Measurements from ENCODE around the gene UTS2B.

UTS2B gene

DNA sequence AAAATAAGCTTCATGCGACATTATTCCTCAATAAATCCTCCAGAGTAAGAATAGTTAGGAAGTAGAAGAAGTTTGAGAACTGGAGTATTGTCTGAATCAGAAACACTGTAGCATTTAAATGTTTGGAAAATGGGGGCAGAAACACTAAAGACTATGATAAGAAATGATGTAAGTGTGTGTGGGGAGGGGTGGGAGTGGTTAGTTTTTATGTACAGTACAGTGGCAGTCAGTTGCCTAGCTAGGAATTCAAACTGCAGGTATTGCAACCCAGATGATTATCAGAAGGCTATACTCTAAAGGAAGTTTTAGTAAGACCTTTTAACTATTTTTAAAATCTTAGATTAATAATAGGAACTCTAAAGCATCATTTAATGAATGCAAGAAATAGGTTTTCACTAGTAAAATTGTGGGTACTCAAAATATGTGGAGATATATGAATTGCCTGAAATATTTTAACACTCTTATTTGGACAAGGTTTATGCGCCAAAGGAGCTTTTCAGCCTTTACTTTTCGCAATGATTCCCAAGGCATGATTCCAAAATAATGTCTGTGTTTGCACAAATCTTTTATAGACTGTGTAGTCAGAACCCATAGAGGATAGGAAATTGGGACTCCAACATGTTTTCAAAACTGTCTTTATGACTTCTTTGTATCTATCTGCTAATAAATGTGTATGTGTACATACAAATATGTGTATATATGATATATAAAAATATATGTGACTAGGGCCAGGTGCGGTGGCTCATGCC, 9.1 kb downstream of the UTS2B start:
- H3K27me3 ChIP-seq (ENCODE audit: control insufficient read depth, insufficient read depth, low read length) = no peaks in the 10 kb centered on the region
- no peak overlapping the region for H3K27ac ChIP-seq (ENCODE audit: low read depth, low read length)
- H3K9ac ChIP-seq (ENCODE audit: low read depth, low read length) = no peak overlapping the region
- no peaks in the 10 kb centered on the region for H3K36me3 ChIP-seq (ENCODE audit: control insufficient read depth, insufficient read depth, low read length)
- H3K4me3 ChIP-seq (ENCODE audit: low read depth, low read length) = no peak overlapping the region
- H3K9me3 ChIP-seq (ENCODE audit: control insufficient read depth, insufficient read depth, low read length) = no peaks in the 10 kb centered on the region
- no peaks in the 10 kb centered on the region for H3K4me1 ChIP-seq (ENCODE audit: control insufficient read depth, insufficient read depth, low read length)

DNA sequence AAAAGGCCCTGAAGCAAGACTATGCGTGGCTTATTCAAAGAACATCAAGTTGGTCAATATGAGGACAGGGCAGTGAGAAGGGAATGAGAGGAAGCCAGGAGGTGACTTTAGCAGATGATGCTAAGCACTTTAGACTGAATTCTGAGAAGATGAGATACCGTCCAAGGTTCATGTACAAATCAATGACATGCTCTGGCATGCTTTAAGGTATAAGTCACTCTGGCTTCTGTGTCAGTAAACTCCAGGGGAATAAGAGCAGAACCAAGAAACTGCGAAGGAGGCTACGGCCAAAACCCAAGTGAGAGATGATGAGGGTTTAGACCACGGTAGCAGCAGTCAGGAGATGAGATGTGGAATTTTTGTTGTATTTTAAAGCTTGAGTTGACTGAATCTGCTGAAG, 10.0 kb downstream of the UTS2B start:
- Histone ChIP-seq H3K4me1 (ENCODE audit: control insufficient read depth, insufficient read depth, low read length) (no peaks in the 10 kb centered on the region), H3K27ac (ENCODE audit: low read depth, low read length) (no peak overlapping the region)

DNA sequence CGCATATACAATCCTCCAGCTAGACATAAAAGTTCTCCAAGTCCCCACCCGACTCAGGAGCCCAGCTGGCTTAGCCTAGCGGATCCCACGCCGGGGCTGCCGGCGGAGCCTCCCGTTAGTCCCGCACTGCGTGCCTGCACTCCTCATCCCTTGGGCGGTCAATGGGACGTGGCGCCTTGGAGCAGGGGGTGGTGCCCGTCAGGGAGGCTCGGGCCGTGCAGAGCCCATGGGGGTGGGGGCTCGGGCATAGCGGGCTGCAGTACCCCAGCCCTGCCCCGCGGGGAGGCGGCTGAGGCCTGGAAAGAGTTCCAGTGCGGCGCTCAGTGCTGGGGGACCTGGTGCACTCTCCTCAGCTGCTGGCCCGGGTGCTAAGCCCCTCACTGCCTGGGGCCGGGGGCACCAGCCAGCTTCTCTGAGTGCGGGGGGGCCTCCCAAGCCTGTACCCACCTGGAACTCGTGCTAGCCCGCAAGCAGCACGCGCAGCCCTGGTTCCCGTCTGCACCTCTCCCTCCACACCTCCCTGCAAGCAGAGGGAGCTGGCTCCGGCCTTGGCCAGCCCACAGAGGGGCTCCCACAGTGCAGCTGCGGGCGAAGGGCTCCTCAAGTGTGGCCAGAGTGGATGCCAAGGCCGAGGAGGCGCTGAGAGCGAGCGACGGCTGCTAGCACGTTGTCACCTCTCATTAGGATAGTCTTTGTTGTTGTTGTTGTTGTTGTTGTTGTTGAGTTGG, 13.3 kb downstream of the UTS2B start:
- H3K9me3 ChIP-seq (ENCODE audit: control insufficient read depth, insufficient read depth, low read length) = no peaks in the 10 kb centered on the region
- no peaks in the 10 kb centered on the region for H3K27me3 ChIP-seq (ENCODE audit: control insufficient read depth, insufficient read depth, low read length)
- H3K4me1 ChIP-seq (ENCODE audit: control insufficient read depth, insufficient read depth, low read length) = no peaks in the 10 kb centered on the region
- H3K4me3 ChIP-seq (ENCODE audit: low read depth, low read length) = no peak overlapping the region
- H3K27ac ChIP-seq (ENCODE audit: low read depth, low read length) = no peak overlapping the region
- no peak overlapping the region for H3K9ac ChIP-seq (ENCODE audit: low read depth, low read length)
- H3K36me3 ChIP-seq (ENCODE audit: control insufficient read depth, insufficient read depth, low read length) = no peaks in the 10 kb centered on the region

More for the DNA sequence above, 10.0 kb downstream of the UTS2B start:
- Histone ChIP-seq H3K9me3 (ENCODE audit: control insufficient read depth, insufficient read depth, low read length) (no peaks in the 10 kb centered on the region), H3K36me3 (ENCODE audit: control insufficient read depth, insufficient read depth, low read length) (no peaks in the 10 kb centered on the region), H3K27me3 (ENCODE audit: control insufficient read depth, insufficient read depth, low read length) (no peaks in the 10 kb centered on the region), H3K9ac (ENCODE audit: low read depth, low read length) (no peak overlapping the region), H3K4me3 (ENCODE audit: low read depth, low read length) (no peak overlapping the region)

DNA sequence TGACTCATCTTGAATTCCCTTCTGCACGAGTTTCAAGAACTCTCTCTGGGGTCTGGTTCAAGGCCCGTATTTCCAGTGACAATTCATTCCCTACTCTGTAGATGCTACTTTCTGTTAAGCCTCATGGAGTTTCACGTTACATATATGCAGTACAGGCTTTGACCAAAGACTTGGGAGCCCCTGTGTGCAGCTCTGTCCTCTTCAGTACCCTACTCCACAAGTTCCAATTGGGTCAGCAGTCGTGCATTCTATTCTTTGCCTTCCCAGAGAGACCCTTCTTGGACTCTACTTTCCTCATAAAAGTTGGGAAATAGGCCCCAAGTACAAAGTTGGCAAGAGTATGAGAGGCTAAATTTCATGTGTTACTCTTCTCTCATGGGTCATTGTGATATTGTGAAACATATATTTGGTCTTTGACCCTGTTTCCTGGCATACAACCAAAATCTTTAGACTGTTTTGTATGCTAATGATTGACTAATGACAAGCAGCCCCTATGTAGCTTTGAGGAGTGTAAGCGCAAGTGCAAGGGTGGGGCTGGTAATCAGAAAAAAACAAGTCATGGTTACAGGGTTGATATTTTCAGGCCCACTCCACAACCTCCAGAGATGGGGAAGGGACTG, 16.1 kb downstream of the UTS2B start:
- Histone ChIP-seq H3K36me3 (ENCODE audit: control insufficient read depth, insufficient read depth, low read length) (no peaks in the 10 kb centered on the region), H3K4me1 (ENCODE audit: control insufficient read depth, insufficient read depth, low read length) (no peaks in the 10 kb centered on the region), H3K9me3 (ENCODE audit: control insufficient read depth, insufficient read depth, low read length) (no peaks in the 10 kb centered on the region), H3K27me3 (ENCODE audit: control insufficient read depth, insufficient read depth, low read length) (no peaks in the 10 kb centered on the region), H3K27ac (ENCODE audit: low read depth, low read length) (no peak overlapping the region), H3K4me3 (ENCODE audit: low read depth, low read length) (no peak overlapping the region), H3K9ac (ENCODE audit: low read depth, low read length) (no peak overlapping the region)

DNA sequence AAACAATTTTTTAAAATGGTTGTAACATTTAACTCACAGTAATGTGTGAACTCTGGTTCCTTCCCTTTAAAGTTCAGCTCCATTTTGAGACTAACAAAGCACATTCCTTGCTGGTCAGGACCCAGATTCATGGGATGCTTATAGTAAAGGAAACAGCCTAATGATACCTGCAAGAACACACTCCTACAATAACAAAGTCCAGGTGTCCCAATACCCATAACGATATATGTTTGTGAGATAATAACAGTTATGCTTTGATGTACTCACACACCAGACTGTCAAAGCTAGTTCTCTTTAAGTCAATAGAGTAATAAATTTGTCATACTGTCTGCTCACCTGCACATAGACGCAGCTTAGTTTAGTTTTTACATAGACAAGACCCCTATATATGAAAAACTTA, 17.0 kb downstream of the UTS2B start:
- H3K9me3 ChIP-seq (ENCODE audit: control insufficient read depth, insufficient read depth, low read length) = no peaks in the 10 kb centered on the region
- no peak overlapping the region for H3K4me3 ChIP-seq (ENCODE audit: low read depth, low read length)
- H3K27me3 ChIP-seq (ENCODE audit: control insufficient read depth, insufficient read depth, low read length) = no peaks in the 10 kb centered on the region
- H3K27ac ChIP-seq (ENCODE audit: low read depth, low read length) = no peak overlapping the region
- H3K36me3 ChIP-seq (ENCODE audit: control insufficient read depth, insufficient read depth, low read length) = no peaks in the 10 kb centered on the region
- H3K4me1 ChIP-seq (ENCODE audit: control insufficient read depth, insufficient read depth, low read length) = no peaks in the 10 kb centered on the region
- H3K9ac ChIP-seq (ENCODE audit: low read depth, low read length) = no peak overlapping the region

DNA sequence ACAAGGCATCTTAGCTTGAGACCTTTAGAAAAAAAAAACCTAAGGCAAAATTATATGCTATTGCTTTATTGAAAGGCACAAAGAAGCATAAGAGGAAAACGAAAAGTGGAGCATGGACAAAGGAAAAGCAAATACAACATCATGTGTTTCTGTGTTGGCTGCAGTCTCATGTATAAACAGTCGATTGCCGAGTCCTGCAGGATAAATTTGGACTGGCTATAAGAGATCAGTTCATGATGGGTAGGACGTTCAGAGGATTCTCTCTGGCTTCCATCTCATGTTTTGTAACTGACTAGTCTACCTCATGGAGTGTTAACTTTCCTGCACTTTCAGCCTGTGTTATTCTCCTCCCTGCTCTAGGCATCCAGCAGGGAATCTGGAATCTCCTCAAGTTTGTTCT, 23.0 kb downstream of the UTS2B start:
- no peaks in the 10 kb centered on the region for H3K9me3 ChIP-seq (ENCODE audit: control insufficient read depth, insufficient read depth, low read length)
- no peaks in the 10 kb centered on the region for H3K27me3 ChIP-seq (ENCODE audit: control insufficient read depth, insufficient read depth, low read length)
- no peaks in the 10 kb centered on the region for H3K36me3 ChIP-seq (ENCODE audit: control insufficient read depth, insufficient read depth, low read length)
- H3K4me3 ChIP-seq (ENCODE audit: low read depth, low read length) = no peak overlapping the region
- H3K4me1 ChIP-seq (ENCODE audit: control insufficient read depth, insufficient read depth, low read length) = peaks cover 6% of the 10 kb centered on the region
- H3K9ac ChIP-seq (ENCODE audit: low read depth, low read length) = no peak overlapping the region
- H3K27ac ChIP-seq (ENCODE audit: low read depth, low read length) = no peak overlapping the region

DNA sequence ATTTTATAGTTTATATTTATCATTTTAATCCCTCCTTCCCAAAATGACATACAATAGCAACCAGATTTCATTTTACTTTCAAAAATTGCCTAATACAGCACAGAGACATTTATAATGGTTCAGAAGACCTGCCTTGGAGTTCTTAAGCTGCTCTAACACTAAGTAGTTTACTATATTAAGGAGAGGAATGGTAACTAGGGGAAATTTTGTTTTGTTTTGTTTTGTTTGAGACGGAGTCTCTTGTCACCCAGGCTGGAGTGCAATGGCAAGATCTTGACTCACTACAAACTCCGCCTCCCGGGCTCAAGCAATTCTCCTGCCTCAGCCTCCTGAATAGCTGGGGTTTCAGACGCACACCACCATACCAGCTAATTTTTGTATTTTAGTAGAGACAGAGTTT, 23.9 kb downstream of the UTS2B start:
- Histone ChIP-seq H3K4me3 (ENCODE audit: low read depth, low read length) (no peak overlapping the region), H3K27me3 (ENCODE audit: control insufficient read depth, insufficient read depth, low read length) (no peaks in the 10 kb centered on the region), H3K4me1 (ENCODE audit: control insufficient read depth, insufficient read depth, low read length) (peaks cover 13% of the 10 kb centered on the region), H3K9me3 (ENCODE audit: control insufficient read depth, insufficient read depth, low read length) (no peaks in the 10 kb centered on the region), H3K9ac (ENCODE audit: low read depth, low read length) (no peak overlapping the region), H3K27ac (ENCODE audit: low read depth, low read length) (no peak overlapping the region), H3K36me3 (ENCODE audit: control insufficient read depth, insufficient read depth, low read length) (no peaks in the 10 kb centered on the region)

DNA sequence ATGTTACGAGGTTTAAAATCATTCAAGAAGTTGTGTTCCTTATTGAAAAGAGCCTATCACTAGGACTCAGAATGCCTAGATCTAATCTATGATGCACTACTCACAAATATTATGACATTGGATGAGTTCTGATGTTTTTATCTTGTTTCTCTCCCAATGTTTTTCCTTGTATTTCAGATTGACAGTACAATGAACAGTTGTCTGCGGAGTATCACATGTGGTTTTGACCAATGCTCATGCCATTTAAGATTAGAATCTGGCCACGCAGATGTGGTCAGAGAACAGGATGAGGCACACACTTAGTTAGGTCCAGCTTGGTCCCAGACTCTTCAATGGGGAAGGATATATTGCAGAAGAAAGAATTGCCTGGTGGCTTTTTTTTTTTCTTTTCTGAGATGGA, 26.7 kb downstream of the UTS2B start:
- no peaks in the 10 kb centered on the region for H3K9me3 ChIP-seq (ENCODE audit: control insufficient read depth, insufficient read depth, low read length)
- H3K27me3 ChIP-seq (ENCODE audit: control insufficient read depth, insufficient read depth, low read length) = no peaks in the 10 kb centered on the region
- H3K27ac ChIP-seq (ENCODE audit: low read depth, low read length) = no peak overlapping the region
- peaks cover 13% of the 10 kb centered on the region for H3K4me1 ChIP-seq (ENCODE audit: control insufficient read depth, insufficient read depth, low read length)
- no peak overlapping the region for H3K4me3 ChIP-seq (ENCODE audit: low read depth, low read length)
- H3K9ac ChIP-seq (ENCODE audit: low read depth, low read length) = no peak overlapping the region
- no peaks in the 10 kb centered on the region for H3K36me3 ChIP-seq (ENCODE audit: control insufficient read depth, insufficient read depth, low read length)

DNA sequence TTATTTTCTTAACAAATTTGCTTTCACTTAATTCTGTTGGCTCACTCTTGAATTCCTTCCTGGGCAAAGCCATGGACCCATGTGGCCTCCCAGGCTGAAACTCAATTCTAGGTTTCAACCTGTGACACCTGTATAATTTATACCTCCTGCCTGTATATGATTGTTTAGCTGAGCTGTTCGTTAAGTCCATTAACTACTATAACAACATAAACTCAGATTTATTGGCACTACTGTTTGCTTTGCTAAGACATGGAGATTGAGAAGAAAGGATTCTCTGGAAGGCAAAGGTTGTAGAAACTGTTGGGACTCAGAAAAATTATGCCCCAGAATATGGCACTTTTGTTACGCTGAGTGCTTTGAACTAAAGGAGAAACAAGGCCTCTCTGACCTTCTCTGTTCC, 27.9 kb downstream of the UTS2B start:
- Histone ChIP-seq H3K4me3 (ENCODE audit: low read depth, low read length) (no peak overlapping the region), H3K4me1 (ENCODE audit: control insufficient read depth, insufficient read depth, low read length) (peaks cover 13% of the 10 kb centered on the region), H3K36me3 (ENCODE audit: control insufficient read depth, insufficient read depth, low read length) (no peaks in the 10 kb centered on the region), H3K9me3 (ENCODE audit: control insufficient read depth, insufficient read depth, low read length) (no peaks in the 10 kb centered on the region), H3K27me3 (ENCODE audit: control insufficient read depth, insufficient read depth, low read length) (no peaks in the 10 kb centered on the region), H3K27ac (ENCODE audit: low read depth, low read length) (no peak overlapping the region), H3K9ac (ENCODE audit: low read depth, low read length) (no peak overlapping the region)

DNA sequence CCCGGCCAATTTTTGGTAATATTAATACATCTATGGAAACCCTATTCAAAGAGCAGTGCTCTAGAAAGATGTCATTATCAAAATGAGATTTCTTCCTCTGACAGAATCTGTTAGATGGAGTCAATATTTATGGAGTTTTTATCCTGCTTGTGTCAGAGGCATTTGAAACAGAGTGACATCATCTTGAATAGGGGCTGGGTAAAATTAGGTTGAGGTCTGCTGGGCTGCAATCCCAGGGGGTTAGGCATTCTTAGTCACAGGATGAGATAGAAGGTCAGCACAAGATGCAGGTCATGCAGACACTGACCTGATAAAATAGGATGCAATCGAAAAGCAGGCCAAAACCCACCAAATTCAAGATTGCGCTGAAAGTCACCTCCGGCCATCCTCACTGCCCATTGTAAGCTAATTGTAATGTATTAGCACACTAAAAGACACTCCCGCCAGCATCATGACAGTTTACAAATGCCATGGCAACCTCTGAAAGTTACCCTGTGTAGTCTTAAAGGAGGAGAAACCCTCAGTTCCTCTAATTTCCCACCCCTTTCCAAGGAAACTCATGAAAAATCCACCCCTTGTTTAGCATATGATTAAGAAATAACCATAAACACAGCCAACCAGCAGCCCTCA, 28.4 kb downstream of the UTS2B start:
- Histone ChIP-seq H3K9ac (ENCODE audit: low read depth, low read length) (no peak overlapping the region), H3K36me3 (ENCODE audit: control insufficient read depth, insufficient read depth, low read length) (no peaks in the 10 kb centered on the region), H3K9me3 (ENCODE audit: control insufficient read depth, insufficient read depth, low read length) (no peaks in the 10 kb centered on the region), H3K27ac (ENCODE audit: low read depth, low read length) (no peak overlapping the region), H3K4me1 (ENCODE audit: control insufficient read depth, insufficient read depth, low read length) (peaks cover 13% of the 10 kb centered on the region), H3K4me3 (ENCODE audit: low read depth, low read length) (no peak overlapping the region), H3K27me3 (ENCODE audit: control insufficient read depth, insufficient read depth, low read length) (no peaks in the 10 kb centered on the region)

DNA sequence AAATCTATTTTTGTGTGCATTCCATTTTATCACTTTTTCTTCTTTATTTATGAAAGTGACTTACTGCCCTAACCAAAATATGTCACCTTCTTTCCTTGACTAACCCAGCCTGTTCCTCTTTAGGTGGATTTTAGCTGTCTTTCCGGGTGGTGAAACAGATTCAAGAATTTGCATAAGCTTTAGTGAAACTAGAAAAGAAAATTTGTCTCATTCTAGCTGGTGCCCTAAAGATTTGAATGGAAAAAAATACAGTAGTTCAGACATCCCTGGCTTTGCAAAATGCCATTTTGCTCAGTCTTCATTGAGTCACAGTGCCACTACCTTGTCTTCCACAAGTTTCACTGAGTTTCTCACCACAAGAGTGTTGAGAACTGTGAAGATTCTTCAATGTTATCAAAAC, 29.3 kb downstream of the UTS2B start:
- Histone ChIP-seq H3K27ac (ENCODE audit: low read depth, low read length) (no peak overlapping the region), H3K36me3 (ENCODE audit: control insufficient read depth, insufficient read depth, low read length) (no peaks in the 10 kb centered on the region), H3K4me3 (ENCODE audit: low read depth, low read length) (no peak overlapping the region), H3K4me1 (ENCODE audit: control insufficient read depth, insufficient read depth, low read length) (peaks cover 13% of the 10 kb centered on the region), H3K27me3 (ENCODE audit: control insufficient read depth, insufficient read depth, low read length) (no peaks in the 10 kb centered on the region), H3K9me3 (ENCODE audit: control insufficient read depth, insufficient read depth, low read length) (no peaks in the 10 kb centered on the region), H3K9ac (ENCODE audit: low read depth, low read length) (no peak overlapping the region)

Measured in HUES48 (cell line).